DMS 273 treated with DMSO at 0.1 percent for 48 hours (cell line): ENCODE results near the gene KCNAB2.
"Not testable (repeated sequence)": the region's sequence is repeated elsewhere in the genome, so short reads cannot be mapped to it uniquely, and the experiment has no call there.

Source experiments
- DNase-seq: peaks from one replicate; lab custom pipeline; 2025; lab: John Stamatoyannopoulos, UW

Gene KCNAB2

GRCh38 chr1:6010554-6010953 lies 35.1 kb upstream of the KCNAB2 start:
- DNase-seq: no peak

GRCh38 chr1:6011161-6011945 lies 34.3 kb upstream of the KCNAB2 start:
- no peak for DNase-seq

GRCh38 chr1:6011946-6012258 lies 33.8 kb upstream of the KCNAB2 start:
- no peak for DNase-seq

- no peak for DNase-seq
Measured at GRCh38 chr1:6012529-6013318, 33.0 kb upstream of the KCNAB2 start.

- no peak for DNase-seq
Measured at GRCh38 chr1:6013491-6013890, 32.2 kb upstream of the KCNAB2 start.

- no peak for DNase-seq
Measured at GRCh38 chr1:6014130-6014999, 31.3 kb upstream of the KCNAB2 start.

- no peak for DNase-seq
Measured at GRCh38 chr1:6016191-6016865, 29.4 kb upstream of the KCNAB2 start.

GRCh38 chr1:6017654-6018053 lies 28.0 kb upstream of the KCNAB2 start:
- not testable (repeated sequence) for DNase-seq

- no peak for DNase-seq
Measured at GRCh38 chr1:6019166-6019845, 26.4 kb upstream of the KCNAB2 start.

- DNase-seq: no peak
Measured at GRCh38 chr1:6022193-6022592, 23.5 kb upstream of the KCNAB2 start.

GRCh38 chr1:6023346-6023745 lies 22.3 kb upstream of the KCNAB2 start:
- no peak for DNase-seq

GRCh38 chr1:6024376-6024775 lies 21.3 kb upstream of the KCNAB2 start:
- DNase-seq: no peak

- no peak for DNase-seq
Measured at GRCh38 chr1:6025269-6026094, 20.2 kb upstream of the KCNAB2 start.

GRCh38 chr1:6026095-6026809 lies 19.4 kb upstream of the KCNAB2 start:
- peak; percentile 67 for DNase-seq

- no peak for DNase-seq
Measured at GRCh38 chr1:6027591-6027990, 18.1 kb upstream of the KCNAB2 start.

GRCh38 chr1:6028042-6028850 lies 17.4 kb upstream of the KCNAB2 start:
- DNase-seq: no peak

- no peak for DNase-seq
Measured at GRCh38 chr1:6029351-6029750, 16.3 kb upstream of the KCNAB2 start.

GRCh38 chr1:6030132-6030531 lies 15.6 kb upstream of the KCNAB2 start:
- no peak for DNase-seq
